ENCODE data around the gene HLCS.

The HLCS gene

DNA sequence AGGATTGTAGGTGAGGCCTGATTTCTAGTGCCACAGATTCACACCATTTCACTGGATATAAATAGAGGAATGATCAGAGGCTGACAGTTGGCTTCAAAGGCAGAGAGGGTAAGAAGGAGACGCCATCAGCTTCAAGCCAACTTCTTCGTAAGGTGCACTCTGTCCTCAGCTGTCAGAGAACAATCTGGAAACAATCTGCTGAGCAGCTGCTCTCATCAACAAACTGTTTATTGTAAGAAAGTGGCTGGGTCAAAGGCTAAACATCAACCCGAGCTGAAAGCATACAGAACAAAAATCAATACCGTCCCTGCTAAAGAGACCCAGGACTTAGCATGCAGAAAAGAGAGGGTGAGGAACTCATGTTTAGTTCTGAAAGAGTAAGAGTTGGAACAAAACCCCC, 48.2 kb downstream of the HLCS start:
- TF ChIP-seq, protein P1, sequence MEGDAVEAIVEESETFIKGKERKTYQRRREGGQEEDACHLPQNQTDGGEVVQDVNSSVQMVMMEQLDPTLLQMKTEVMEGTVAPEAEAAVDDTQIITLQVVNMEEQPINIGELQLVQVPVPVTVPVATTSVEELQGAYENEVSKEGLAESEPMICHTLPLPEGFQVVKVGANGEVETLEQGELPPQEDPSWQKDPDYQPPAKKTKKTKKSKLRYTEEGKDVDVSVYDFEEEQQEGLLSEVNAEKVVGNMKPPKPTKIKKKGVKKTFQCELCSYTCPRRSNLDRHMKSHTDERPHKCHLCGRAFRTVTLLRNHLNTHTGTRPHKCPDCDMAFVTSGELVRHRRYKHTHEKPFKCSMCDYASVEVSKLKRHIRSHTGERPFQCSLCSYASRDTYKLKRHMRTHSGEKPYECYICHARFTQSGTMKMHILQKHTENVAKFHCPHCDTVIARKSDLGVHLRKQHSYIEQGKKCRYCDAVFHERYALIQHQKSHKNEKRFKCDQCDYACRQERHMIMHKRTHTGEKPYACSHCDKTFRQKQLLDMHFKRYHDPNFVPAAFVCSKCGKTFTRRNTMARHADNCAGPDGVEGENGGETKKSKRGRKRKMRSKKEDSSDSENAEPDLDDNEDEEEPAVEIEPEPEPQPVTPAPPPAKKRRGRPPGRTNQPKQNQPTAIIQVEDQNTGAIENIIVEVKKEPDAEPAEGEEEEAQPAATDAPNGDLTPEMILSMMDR (IDR thresholded peaks at IDR 0.05) = no peak

DNA sequence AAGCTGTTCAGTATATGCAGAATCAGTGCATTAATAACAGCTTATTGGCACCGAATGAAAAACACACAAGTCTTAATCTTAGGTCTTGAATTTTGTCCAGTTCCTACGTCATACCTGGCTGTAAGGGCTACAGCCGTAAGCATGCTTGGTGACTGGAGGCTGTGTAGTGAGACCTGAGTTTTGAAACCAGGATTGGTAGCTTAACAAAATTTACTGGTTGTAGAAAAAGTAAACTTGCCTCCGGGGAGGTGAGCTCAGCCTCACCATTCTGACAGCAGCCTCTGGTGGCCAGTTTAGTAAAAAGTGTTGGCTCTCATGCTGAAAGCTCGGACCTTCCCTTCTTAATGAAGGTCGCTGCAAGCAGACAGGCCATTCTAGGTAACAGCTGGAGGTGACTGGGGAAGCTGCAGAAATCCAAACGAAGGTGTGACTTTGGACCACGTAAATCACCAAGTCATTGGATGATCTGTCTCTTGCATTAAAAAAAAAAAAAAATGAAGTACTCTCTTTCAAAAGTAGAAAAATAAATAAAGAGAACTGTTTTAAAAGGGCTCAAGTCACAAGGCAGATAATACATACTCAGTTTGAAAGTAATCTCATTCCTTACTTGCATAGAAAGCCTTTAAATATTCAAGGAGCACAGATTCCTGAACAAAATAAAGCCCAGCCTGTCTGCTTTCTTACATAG, 48.9 kb downstream of the HLCS start:
- TF ChIP-seq, protein P1 (IDR thresholded peaks at IDR 0.05) = peak; percentile 75

DNA sequence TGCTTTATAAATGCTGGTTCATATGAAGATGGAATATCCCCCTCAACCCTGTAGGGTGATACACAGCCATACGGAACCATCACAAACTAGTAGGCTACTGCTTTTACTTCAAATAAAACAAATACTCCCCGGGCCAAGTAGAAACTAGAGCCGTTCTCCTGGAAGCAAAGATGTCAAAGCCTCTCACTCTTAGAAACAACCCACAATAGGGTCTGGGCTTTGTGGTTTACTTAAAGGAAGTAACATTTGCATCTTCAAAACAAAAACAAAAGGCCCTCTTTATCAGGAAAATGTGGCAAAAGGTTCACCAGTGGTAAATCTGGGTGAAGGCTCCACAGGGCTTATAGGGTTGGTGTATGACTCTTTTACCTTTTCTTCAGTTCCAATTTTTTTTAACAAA, 49.8 kb downstream of the HLCS start:
- TF ChIP-seq, protein P1 (IDR thresholded peaks at IDR 0.05) = no peak

DNA sequence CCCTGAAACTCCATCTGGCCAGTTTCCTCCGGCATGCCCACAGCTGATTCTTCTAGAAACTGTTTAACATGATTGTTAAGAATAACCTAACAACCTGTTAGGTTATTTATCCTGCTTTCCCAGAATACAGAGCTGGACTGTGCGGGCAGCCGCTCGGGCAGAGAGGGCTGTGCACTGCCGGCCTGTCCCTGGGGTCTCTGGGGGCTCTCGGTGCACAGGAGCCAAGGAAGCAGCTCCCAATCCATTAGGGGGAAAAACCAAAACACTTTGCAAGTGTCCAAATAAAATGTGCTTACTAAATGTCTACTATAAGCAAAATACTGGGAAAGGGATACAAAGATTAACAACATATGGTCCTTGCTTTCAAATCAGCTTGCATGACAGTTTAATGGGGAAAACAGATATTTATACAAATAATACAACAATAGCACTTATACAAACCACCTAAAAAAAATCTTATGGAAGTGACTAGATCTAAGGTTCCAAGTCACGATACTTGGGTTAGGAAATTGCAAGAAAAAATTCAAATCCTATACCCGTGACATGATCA, 50.7 kb downstream of the HLCS start:
- TF ChIP-seq, protein P1 (IDR thresholded peaks at IDR 0.05) = no peak

DNA sequence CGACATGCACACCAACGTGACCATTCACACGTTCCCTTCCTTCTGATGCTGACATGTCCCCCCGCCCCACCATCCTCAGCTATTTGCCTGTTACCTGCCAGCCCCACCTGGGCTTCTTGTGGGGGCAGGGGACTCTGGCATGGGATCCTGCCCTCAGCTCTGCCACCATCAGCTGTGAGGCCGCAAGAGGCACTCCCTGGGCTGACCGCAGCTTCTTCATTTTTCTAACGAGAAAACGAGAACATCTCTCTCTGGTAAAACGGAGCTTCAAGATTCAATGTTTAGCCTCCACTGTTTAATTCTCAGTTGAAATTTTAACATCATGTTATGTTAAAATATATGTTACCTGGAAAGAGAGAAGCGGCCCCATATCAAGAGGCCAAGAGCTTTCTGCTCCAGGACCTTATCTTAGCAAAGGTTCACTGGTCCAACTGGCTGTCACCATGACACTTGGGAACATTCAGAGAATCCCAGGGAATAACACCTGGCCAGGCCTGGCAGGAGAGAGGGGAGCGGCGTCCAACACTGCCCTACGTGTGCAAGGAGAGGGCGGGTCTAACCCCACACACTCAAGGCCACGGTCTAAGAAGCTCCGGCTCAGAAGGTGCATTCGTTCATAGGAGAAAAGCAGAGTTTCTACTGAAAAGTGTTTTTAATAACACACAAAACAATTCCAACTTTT, 51.3 kb downstream of the HLCS start:
- TF ChIP-seq, protein P1 (IDR thresholded peaks at IDR 0.05) = no peak

DNA sequence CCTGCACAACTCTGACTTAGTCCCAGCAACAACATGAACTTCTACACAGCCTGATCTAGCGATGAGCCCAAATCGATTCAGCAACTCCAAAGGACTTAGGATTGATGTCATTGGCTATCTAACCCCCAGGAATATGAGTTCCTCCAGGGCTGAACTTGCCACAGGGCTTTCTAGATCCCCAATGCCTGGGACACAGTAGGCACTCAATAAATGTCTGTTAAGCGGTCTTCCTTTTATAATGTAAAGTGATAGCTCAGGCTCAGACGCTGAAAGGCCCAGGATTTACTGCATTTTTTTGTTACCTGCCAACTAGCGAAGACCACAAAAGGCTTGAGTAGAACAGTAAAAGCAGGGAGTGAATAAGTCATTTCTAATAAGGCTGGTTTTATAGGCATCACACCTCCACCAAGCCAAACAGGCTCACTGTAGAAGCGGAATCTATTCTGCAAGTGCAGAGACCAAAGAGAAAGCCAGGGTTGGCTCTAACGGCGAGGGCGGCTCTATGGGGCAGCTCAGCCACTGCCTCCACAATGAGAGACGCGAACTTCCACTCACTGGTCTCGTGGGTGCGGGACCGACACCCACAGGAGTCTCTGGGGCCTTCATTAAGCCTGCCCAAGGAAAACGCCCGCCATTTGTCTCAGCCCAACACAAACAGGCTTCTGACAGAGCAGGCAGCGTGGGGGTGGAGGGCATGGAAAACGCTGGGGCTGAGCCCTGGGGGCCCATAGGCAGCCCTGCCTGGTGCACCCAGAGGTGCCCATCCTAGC, 52.0 kb downstream of the HLCS start:
- TF ChIP-seq, protein P1 (IDR thresholded peaks at IDR 0.05) = no peak
